IMR-90 (cell line): Measurements from ENCODE around the gene MARF1.

Experiments
- FOS ChIP-seq: fragments of 150-350 bp; IDR thresholded peaks from 2 replicates; pipeline ENCODE4 v1.6.1; 2016; ENCODE audit warnings: low read depth, low read length
- MAFK ChIP-seq: IDR thresholded peaks from 2 replicates; pipeline ENCODE4 v1.6.1; 2012; ENCODE audit warnings: low read depth, low read length, improper control_type of control experiment
- MAZ ChIP-seq: IDR thresholded peaks from 2 replicates; pipeline ENCODE4 v1.6.1; 2012; ENCODE audit warnings: low read depth, mild to moderate bottlenecking, low read length, improper control_type of control experiment, moderate library complexity, borderline replicate concordance
- MXI1 ChIP-seq: IDR thresholded peaks from 2 replicates; pipeline ENCODE4 v1.6.1; 2012; ENCODE audit warnings: low read depth, mild to moderate bottlenecking, low read length, moderate library complexity, borderline replicate concordance
- POLR2A ChIP-seq: IDR thresholded peaks from 2 replicates; pipeline ENCODE4 v1.6.1; 2012; ENCODE audit warnings: mild to moderate bottlenecking, low read depth, low read length
- RAD21 ChIP-seq: IDR thresholded peaks from 2 replicates; pipeline ENCODE4 v1.6.1; 2012; ENCODE audit warnings: low read length, improper control_type of control experiment
- RCOR1 ChIP-seq: IDR thresholded peaks from 2 replicates; pipeline ENCODE4 v1.6.1; 2012; ENCODE audit warnings: mild to moderate bottlenecking, low read length, improper control_type of control experiment; ENCODE audit not compliant: insufficient replicate concordance
- RFX5 ChIP-seq: IDR thresholded peaks from 2 replicates; pipeline ENCODE4 v1.8.0; 2012; ENCODE audit warnings: low read depth, mild to moderate bottlenecking, low read length, moderate library complexity
- SMC3 ChIP-seq: fragments of 150-350 bp; IDR thresholded peaks from 2 replicates; pipeline ENCODE4 v1.6.1; 2016; ENCODE audit warnings: low read depth, mild to moderate bottlenecking, antibody characterized with exemption, low read length, moderate library complexity
- TF ChIP-seq, protein P1 (sequence below): fragments of 150-350 bp; IDR thresholded peaks from 2 replicates; pipeline ENCODE4 v1.6.1; 2017; ENCODE audit warnings: mild to moderate bottlenecking, antibody characterized with exemption, low read length, low read depth
- TF ChIP-seq, protein P2 (sequence below): conservative IDR thresholded peaks from 2 replicates; pipeline ENCODE4 v1.5.1; 2012; ENCODE audit warnings: mild to moderate bottlenecking, low read depth, low read length, improper control_type of control experiment
- TF ChIP-seq, protein P3 (sequence below): fragments of 150-350 bp; IDR thresholded peaks from 2 replicates; pipeline ENCODE4 v1.6.1; 2016; ENCODE audit warnings: low read depth, mild to moderate bottlenecking, low read length, moderate library complexity, borderline replicate concordance

DNA sequence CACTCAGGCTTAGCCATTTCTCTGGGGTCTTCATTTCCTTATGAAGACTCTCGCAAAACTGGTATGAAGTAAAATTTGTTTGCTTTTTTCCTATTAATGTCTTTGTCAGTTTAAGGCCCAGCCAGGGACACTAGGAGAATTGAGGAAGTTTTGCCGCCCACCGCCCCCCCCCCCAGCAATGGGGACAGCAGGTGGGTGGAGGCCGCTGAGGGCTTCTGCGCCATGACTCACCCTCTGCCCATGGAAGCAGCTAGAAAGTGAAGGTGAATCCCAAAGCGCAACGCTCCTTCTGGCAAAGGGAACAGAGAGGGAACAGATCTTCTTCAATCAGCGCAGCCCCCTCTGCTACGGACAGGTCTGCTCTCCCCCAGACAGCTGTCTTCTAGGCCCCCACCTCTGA, 49.7 kb downstream of the MARF1 start:
- TF ChIP-seq, protein P1, sequence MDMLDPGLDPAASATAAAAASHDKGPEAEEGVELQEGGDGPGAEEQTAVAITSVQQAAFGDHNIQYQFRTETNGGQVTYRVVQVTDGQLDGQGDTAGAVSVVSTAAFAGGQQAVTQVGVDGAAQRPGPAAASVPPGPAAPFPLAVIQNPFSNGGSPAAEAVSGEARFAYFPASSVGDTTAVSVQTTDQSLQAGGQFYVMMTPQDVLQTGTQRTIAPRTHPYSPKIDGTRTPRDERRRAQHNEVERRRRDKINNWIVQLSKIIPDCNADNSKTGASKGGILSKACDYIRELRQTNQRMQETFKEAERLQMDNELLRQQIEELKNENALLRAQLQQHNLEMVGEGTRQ, result no peak
- TF ChIP-seq, protein P2, sequence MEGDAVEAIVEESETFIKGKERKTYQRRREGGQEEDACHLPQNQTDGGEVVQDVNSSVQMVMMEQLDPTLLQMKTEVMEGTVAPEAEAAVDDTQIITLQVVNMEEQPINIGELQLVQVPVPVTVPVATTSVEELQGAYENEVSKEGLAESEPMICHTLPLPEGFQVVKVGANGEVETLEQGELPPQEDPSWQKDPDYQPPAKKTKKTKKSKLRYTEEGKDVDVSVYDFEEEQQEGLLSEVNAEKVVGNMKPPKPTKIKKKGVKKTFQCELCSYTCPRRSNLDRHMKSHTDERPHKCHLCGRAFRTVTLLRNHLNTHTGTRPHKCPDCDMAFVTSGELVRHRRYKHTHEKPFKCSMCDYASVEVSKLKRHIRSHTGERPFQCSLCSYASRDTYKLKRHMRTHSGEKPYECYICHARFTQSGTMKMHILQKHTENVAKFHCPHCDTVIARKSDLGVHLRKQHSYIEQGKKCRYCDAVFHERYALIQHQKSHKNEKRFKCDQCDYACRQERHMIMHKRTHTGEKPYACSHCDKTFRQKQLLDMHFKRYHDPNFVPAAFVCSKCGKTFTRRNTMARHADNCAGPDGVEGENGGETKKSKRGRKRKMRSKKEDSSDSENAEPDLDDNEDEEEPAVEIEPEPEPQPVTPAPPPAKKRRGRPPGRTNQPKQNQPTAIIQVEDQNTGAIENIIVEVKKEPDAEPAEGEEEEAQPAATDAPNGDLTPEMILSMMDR, result no peak
- TF ChIP-seq SMC3 (no peak), RFX5 (no peak), POLR2A (no peak), FOS (no peak), MAFK (no peak), MAZ (no peak), RAD21 (no peak), RCOR1 (no peak), MXI1 (no peak)
- TF ChIP-seq, protein P3, sequence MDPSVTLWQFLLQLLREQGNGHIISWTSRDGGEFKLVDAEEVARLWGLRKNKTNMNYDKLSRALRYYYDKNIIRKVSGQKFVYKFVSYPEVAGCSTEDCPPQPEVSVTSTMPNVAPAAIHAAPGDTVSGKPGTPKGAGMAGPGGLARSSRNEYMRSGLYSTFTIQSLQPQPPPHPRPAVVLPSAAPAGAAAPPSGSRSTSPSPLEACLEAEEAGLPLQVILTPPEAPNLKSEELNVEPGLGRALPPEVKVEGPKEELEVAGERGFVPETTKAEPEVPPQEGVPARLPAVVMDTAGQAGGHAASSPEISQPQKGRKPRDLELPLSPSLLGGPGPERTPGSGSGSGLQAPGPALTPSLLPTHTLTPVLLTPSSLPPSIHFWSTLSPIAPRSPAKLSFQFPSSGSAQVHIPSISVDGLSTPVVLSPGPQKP, result no peak
